Measurements from ENCODE around the gene MATCAP1. TPM values are rescaled to one million over a fixed set of nuclear protein-coding genes. Genes with fewer than 3 reads are reported as not detected.

Gene MATCAP1
- total and polyA plus RNA-seq, 2 of the 4 experiments (the other 2 are of a cell fraction) = 8.2 to 43.9 TPM

DNA sequence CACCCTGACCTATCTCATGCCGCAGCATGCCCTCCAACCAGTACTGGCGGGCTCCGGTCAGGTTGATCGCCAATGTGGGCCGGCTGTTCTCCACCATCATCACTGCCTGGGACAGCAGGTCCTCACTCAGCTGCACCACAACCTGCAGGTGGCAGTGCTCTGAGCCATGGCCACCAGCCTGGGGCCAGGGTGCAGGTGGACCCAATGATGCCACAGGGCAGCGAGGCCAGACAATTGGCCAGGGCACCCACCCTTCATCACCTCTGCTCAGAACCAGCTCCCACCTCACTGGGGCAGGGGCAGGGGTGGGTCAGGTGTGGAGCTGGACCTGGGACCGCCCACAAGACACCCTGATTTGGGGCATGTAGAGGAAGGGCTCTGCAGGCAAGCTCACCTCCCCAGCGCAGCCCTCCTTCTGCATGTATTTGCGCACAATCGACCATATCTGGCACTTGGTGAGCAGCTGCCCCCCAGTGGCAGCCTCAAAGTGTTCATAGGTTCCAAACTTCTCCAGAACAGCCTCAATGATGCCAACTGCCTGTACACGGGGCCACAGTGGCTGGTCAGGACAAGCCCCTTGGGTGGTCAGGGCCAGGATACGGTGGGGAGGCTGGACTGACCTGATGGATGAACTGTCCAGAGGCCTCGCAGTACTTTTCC, 4.2 kb downstream of the MATCAP1 start:
- dilution Hi-C loops (cut with HindIII; ENCODE audit: low sequenced_read_pairs, unreplicated experiment) = no loop called here
- H3K18ac ChIP-seq (ENCODE audit: low read depth, low read length) = no peak overlapping the region
- H4K91ac ChIP-seq (ENCODE audit: insufficient read depth, low read depth, low read length) = no peak overlapping the region
- no peak overlapping the region for H2BK20ac ChIP-seq (ENCODE audit: low read depth, low read length)
- no peak overlapping the region for H3K4me2 ChIP-seq (ENCODE audit: low read depth, low read length)
- H4K5ac ChIP-seq (ENCODE audit: low read depth, low read length) = no peak overlapping the region
- intact Hi-C loops (cut with micrococcal nuclease) = loop anchor here (10.0 kb wide), 1 partner anchor 165 kb away; no protein-coding TSS in a partner anchor
- CTCF ChIA-PET = no interaction called here
- H3K9ac ChIP-seq (ENCODE audit: low read depth, low read length) = no peak overlapping the region
- H2BK5ac ChIP-seq (ENCODE audit: low read depth, low read length, poor library complexity, severe bottlenecking) = no peak overlapping the region
- BruUV-seq (replicated peaks) = no TSS peak
- H3K4me1 ChIP-seq (ENCODE audit: control insufficient read depth, insufficient read depth, low read length) = peaks cover 12% of the 10 kb centered on the region
- peaks cover 27 to 49% of the 10 kb centered on the region in 2 experiments for H3K79me1 ChIP-seq (ENCODE audit: low read depth in 1 of 2, low read length in 2 of 2)
- H4K8ac ChIP-seq (ENCODE audit: low read depth in 2 of 2, low read length in 2 of 2) = no peak overlapping the region
- peaks cover 34% of the 10 kb centered on the region for H4K20me1 ChIP-seq (ENCODE audit: insufficient read depth, low read length)
- H2BK120ac ChIP-seq (ENCODE audit: low read depth, low read length) = no peak overlapping the region
- DNase-seq (no peak), ATAC-seq (ENCODE audit: low read depth) (no peak)
- 57% methylated on average over 2 of the region's 13 CpGs; no CpG with 5 or more reads in 1 of the 2 experiments for WGBS, 2 experiments (ENCODE audit: extremely low coverage in 2 of 2, insufficient read length in 1 of 2)
- TF ChIP-seq SMC3 (IDR thresholded peaks at IDR 0.05; ENCODE audit: low read depth, low read length) (0 out of 2 replicates have a peak, but pooled peaks have one; percentile 18), RFX5 (IDR thresholded peaks at IDR 0.05; ENCODE audit: low read depth, low read length) (no peak), BHLHE40 (IDR thresholded peaks at IDR 0.05; ENCODE audit: low read depth, low read length) (no peak), CEBPB (IDR thresholded peaks at IDR 0.05; ENCODE audit: low read depth, low read length) (no peak), RAD21 (IDR thresholded peaks at IDR 0.05; ENCODE audit: low read length) (0 out of 2 replicates have a peak, but pooled peaks have one; percentile 15), POLR2A (IDR thresholded peaks at IDR 0.05; ENCODE audit: low read depth, low read length) (no peak), MAZ (IDR thresholded peaks at IDR 0.05; ENCODE audit: borderline replicate concordance, low read depth, low read length) (no peak), CTCF (conservative IDR thresholded peaks at IDR 0.05; ENCODE audit: low read depth, low read length) (peak; percentile 13; the same call in 1 of the 2 replicates)
- H2AK9ac ChIP-seq (replicated peaks; ENCODE audit: low read depth, low read length, poor library complexity) = peak overlapping the region; percentile 73
- H2BK15ac ChIP-seq (ENCODE audit: low read depth, low read length) = no peak overlapping the region
- no peak overlapping the region for H3K27ac ChIP-seq (ENCODE audit: insufficient read depth, low read length)
- no peaks in the 10 kb centered on the region for H3K27me3 ChIP-seq (ENCODE audit: control insufficient read depth, insufficient read depth, low read length)
- in situ Hi-C loops (cut with MboI; ENCODE audit: low sequenced_read_pairs) = no loop called here
- no peak overlapping the region for H3K4me3 ChIP-seq (ENCODE audit: insufficient read depth, low read depth, low read length)
- no peak overlapping the region for H2AK5ac ChIP-seq (ENCODE audit: low read depth, low read length)
- POLR2A ChIA-PET (ENCODE audit: unreplicated experiment) = interaction anchor here (0.6 kb wide), 1 partner anchor 78 kb away, joined by 4 read pairs; no protein-coding TSS in a partner anchor
- no peak overlapping the region for H2AFZ ChIP-seq (replicated peaks; ENCODE audit: low read length, poor library complexity)
- peaks cover 11% of the 10 kb centered on the region; the same call in 1 of the 2 replicates for H3K36me3 ChIP-seq (ENCODE audit: control insufficient read depth, insufficient read depth, low read length)
- no peak overlapping the region for H3K23ac ChIP-seq (ENCODE audit: low read depth, low read length)
- H3K9me3 ChIP-seq (ENCODE audit: control insufficient read depth, insufficient read depth, low read length) = no peaks in the 10 kb centered on the region
- no peak overlapping the region for H3K4ac ChIP-seq (ENCODE audit: low read depth, low read length)
- H3K56ac ChIP-seq (ENCODE audit: extremely low read depth, insufficient read depth, low read length) = no peak overlapping the region
- H3K14ac ChIP-seq (replicated peaks; ENCODE audit: low read depth, low read length) = no peak overlapping the region
- H3K9me1 ChIP-seq (ENCODE audit: insufficient read depth, low read length) = peaks cover 10% of the 10 kb centered on the region

Measured in IMR-90 (cell line).